ENCODE data around the gene C11orf97.
"Not testable (repeated sequence)": the region's sequence is repeated elsewhere in the genome, so short reads cannot be mapped to it uniquely, and the experiment has no call there.

C11orf97 gene

DNA sequence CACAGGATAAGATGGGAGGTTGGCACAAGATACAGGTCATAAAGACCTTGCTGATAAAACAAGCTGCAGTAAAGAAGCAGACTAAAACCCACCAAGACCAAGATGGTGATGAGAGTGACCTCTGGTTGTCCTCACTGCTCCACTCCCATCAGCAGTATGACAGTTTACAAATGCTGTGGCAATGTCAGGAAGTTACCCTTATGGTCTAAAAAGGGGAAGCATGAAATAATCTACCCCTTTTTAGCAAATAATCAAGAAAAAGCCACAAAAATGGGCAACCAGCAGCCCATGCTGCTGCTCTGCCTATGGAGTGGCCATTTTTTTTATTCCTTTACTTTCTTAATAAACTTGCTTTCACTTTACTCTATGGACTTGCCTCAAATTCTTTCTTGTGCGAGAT, 46.2 kb downstream of the C11orf97 start:
- no peak for DNase-seq

DNA sequence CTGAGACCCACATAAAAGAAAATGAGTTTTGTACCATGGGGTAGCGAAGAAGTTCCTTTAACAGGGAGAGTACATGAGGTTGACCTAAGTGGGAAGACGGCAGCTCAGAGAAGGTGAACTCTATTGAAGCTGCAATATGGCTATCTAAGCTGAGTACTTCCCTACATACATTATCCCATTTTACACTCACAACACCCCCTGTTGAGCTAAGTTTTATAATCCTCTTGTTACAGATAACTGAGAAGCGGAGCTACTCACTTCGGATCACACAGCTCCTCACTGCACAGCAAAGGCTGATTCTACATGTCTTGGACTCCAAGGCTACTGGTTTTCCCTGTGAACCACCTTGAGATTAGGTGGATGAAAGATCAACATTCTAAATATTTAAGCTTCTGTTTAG, 46.7 kb downstream of the C11orf97 start:
- DNase-seq, result no peak

DNA sequence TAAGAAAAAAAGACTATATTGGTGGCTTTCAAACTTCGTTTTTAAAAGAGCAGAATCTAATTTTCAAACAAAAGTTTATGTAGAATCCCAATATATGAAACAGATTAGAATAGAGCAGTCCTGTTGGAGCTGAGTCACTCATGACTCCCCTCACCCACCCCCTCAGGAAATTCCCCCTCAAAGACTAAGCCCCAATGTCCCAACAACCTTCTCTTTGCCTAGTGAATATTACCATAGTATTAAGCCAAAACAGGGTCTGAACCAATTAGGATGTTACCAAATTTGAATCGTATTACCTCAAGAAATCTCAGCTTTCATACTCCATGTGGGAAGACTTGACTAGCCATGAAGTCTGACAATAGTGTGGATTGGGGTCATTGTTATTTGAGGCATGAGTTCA, 47.1 kb downstream of the C11orf97 start:
- no peak for DNase-seq

DNA sequence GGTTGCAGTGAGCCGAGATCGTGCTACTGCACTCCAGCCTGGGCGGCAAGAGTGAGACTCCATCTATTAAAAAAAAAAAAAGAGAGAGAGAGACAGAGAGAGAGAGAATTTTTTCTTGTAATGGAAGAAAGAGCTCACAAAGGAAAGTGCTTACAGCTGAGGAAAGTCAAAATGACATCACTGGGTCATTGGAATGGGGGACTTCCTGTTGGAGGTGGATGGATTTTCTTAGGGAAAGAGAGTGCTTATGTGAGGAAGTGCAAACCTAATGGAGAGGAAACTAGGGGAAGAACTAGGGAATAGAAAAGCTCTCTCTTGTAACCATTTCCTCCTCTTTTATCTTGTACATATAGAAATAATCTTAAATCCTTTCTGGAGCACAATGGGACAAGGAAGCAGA, 48.6 kb downstream of the C11orf97 start:
- DNase-seq, result no peak

DNA sequence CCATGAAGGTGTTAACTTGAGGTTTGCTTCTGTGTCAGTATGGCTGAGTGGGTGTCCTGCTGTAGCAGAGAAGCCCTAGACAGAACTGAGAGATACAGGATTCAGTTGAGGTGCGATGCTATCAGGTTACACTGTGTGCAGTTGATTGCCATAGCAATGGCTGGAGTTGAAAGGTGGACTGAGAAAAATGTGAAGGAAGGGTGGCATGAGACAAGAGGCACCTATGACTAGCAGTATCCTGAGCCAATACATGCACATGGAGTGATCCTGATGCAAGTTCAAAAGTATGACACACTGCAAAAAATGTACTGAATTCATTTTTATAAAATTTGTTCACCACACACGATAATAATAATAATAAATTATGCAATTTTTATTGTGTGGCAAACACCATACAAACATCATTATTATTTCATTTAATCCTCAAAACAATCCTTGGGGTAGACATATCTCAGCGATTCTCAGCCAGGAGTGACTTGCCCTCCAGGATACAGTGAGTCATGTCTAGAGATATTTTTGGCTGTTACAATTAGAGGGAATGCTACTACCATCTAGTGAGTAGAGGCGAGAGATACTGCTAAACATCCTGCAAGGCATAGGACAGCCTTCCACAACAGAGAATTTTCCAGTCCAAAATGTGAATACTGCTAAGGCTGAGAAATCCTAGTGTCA, 51.1 kb downstream of the C11orf97 start:
- DNase-seq, result no peak

DNA sequence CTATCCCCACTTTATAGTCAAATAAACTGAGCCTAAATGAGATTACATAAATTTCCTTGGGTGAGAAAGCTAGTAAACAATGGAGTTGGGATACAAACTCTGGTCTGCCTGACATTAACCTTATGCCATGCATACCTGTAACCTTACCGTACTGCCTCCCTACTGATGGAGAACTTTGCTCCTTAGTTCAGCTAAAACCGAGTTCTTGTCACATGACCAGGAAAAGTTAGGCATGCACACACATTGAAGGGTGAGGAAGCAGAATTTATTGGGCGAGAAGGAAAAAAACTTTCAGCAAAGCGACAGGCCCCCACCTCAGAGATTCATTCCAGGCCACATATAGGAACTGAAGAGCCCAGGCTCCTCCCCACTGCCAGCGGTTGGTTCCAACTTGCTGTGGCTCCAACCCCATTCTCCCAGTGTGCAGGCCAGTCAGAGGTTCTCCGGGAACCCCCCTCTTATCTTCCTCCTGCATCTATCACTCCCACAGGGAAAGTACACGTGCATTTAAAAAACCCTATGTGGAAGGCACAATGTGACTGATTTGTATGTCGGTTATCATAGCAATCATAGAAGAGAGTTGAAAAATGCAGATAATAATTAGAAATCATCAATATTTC, 51.7 kb downstream of the C11orf97 start:
- no peak for DNase-seq

DNA sequence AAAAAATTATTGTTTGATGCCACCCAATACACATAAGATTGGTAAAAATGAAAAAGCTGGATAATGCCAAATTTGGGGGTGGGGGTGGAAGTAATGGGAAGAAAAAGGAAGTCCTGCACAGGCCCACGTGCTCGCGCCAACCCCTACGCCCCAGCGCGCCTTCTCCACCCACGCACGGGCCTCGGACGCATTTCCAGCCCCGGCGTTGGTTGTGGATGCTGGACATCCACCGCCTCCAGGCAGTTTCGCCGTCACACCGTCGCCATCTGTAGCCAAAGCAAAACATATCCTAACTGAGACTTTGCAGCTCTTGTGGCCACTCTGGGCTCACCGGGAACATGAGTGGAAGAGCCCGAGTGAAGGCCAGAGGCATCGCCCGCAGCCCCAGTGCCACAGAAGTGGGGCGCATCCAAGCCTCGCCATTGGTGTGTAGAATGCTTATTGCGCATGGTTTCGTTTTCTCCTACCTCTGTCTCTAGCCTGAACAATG, 55.0 kb downstream of the C11orf97 start, which contains the start of gene PIWIL4:
Gene PIWIL4 (plus strand): TSS at position 188 of the 490 bp plus-strand sequence. CDS start 151 bp downstream, at position 339.
- DNase-seq, result no peak

DNA sequence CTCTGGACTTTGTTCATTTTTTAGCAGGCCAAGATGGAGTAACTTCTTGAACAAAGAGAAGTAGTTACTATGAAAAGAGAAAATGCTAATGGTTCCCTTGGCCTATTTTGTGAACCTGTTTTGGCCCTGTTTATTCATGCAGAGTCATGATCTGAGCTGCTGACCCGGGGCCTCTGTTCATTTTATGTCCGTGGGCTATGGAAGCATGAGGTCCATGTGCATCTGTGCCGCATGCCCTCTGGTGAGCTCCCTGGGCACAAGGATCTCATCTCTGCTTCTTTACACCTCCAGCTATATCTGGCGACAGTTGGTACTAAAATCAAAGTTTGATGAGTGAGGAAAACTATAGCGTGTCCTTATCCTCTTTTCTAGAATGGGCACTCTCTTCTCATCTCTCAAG, 55.9 kb downstream of the C11orf97 start:
- no peak for DNase-seq

DNA sequence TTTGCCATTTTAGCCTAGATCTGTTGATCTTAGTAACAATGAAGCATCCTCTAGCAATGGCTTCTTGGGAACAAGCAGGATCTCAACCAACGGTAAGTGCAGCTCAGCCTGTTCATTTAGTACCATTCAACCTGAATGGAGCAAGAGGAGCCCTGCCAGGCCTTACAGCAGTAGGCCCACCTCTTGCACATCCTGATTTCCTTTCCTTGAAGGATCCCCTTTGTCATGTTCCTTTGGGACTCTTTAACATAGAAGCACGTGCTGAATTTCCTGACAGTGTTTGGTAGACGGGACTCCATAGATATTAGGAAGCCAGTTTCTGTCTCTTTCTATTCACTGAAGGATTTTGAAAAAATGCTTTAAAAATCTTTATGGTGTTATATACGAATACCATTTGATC, 56.5 kb downstream of the C11orf97 start:
- no peak for DNase-seq

DNA sequence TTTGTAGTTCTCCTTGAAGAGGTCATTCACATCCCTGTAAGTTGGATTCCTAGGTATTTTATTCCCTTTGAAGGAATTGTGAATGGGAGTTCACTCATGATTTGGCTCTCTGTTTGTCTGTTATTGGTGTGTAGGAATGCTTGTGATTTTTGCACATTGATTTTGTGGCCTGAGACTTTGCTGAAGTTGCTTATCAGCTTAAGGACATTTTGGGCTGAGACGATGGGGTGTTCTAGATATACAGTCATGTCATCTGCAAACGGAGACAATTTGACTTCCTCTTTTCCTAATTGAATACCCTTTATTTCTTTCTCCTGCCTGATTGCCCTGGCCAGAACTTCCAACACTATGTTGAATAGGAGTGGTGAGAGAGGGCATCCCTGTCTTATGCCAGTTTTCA, 60.7 kb downstream of the C11orf97 start:
- not testable (repeated sequence) for DNase-seq

DNA sequence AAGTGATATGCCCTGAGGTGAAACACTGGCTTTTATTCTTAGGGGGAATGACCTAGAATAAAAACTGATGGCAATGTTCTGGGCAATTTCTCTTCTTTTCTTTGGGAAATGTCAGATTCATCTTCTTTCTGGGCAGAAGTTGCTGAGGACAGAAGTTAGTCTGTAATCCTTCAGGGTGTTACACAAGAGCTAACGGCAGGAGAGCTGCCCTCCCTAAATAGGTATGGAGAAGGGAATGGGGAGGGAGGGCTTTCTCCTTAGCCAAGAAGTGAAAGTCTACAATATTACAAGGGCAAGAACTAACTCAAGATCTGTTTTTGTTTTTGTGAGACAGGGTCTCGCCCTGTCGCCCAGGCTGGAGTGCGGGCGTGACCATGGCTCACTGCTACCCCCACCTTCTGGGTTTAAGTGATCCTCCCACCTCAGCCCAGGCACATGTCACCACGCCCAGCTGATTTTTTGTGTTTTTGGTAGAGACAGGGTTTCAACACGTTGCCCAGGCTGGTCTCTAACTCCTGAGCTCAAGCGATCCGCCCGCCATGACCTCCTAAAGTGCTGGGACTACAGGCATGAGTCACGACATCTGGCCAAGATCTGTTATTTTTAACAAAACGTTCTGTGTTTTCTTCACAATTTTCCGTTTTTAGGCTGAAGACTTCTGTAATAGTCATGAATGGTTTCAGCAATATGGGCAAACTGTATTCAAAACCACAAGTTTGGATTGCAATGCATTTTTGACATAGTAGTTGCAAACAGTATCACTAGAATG, 62.1 kb downstream of the C11orf97 start:
- DNase-seq, result no peak

DNA sequence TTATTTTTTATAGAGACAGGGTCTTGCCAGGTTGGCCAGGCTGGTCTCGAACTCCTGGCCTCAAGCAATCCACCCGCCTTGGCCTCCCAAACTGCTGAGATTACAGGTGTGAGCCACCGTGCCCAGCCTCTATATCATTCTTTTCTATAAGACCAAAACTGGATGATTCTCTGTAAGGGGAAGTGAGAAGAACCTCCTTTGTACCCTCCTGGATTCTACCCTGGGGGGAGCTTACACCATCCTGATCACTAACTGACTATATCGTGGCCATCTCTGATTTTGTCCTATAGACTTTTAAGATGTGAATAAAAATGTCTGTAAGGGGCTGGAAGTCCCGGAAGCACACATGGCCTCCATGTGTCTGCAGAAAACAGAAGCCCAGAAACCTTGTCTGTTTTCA, 64.0 kb downstream of the C11orf97 start:
- no peak for DNase-seq

DNA sequence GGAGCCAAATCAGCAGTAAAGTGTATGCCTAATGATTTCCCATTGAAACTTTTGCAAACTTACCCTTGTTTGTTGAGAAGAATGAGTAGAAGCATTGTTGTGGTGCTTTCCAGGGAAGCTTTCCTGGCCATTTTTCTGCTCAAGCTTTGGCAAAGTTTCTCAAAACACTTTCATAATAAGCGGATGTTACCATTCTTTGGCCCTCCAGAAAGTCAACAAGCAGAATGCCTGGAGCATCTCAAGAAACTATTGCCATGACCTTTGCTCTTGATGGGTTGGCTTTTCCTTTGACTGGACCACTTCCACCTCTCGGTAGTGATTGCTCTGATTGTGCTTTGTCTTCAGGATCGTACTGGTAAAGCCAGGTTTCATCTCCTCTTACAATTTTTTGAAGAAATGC, 65.6 kb downstream of the C11orf97 start:
- no peak for DNase-seq
